Osteoblast (primary cell): ENCODE results near the gene CERKL. TPM values are rescaled to one million over a fixed set of nuclear protein-coding genes. Genes with fewer than 3 reads are reported as not detected.

Experiments
- DNase-seq: peaks from one replicate; pipeline ENCODE4 v3.0.0; 2011; ENCODE audit warnings: low spot score, mixed read lengths; ENCODE audit not compliant: insufficient read length; ENCODE audit errors: missing footprints
- H2AFZ ChIP-seq: 2 replicates; pipeline ENCODE4 v1.6.0; 2011; ENCODE audit warnings: mild to moderate bottlenecking, low read length
- H3K27ac ChIP-seq: 2 replicates; pipeline ENCODE4 v1.5.1; 2011; ENCODE audit warnings: mild to moderate bottlenecking, low read depth, low read length, moderate library complexity
- H3K27me3 ChIP-seq: 2 replicates; pipeline ENCODE4 v1.6.0; 2012; ENCODE audit warnings: mild to moderate bottlenecking, control low read depth, inconsistent platforms, low read length, moderate library complexity; ENCODE audit not compliant: insufficient read depth
- H3K36me3 ChIP-seq: 2 replicates; pipeline ENCODE4 v1.5.1; 2011; ENCODE audit warnings: mild to moderate bottlenecking, low read length, control low read depth, moderate library complexity; ENCODE audit not compliant: insufficient read depth
- H3K4me1 ChIP-seq: 2 replicates; pipeline ENCODE4 v1.5.1; 2011; ENCODE audit warnings: mild to moderate bottlenecking, low read length, control low read depth, moderate library complexity; ENCODE audit not compliant: insufficient read depth
- H3K4me2 ChIP-seq: 2 replicates; pipeline ENCODE4 v1.6.0; 2011; ENCODE audit warnings: mild to moderate bottlenecking, low read length; ENCODE audit not compliant: insufficient read depth
- H3K4me3 ChIP-seq: fragments of 200-600 bp; sonication (generic); 3 replicates; pipeline ENCODE4 v1.5.1; 2012; ENCODE audit warnings: mild to moderate bottlenecking, low read length, inconsistent platforms; ENCODE audit not compliant: insufficient read depth
- H3K79me2 ChIP-seq: 2 replicates; pipeline ENCODE4 v1.6.0; 2012; ENCODE audit warnings: mild to moderate bottlenecking, low read length, control low read depth, inconsistent platforms; ENCODE audit not compliant: insufficient read depth
- H3K9me3 ChIP-seq: 2 replicates; pipeline ENCODE4 v1.5.1; 2011; ENCODE audit warnings: low read depth, low read length, control low read depth
- H4K20me1 ChIP-seq: 2 replicates; pipeline ENCODE4 v1.6.0; 2012; ENCODE audit warnings: mild to moderate bottlenecking, low read length, control low read depth; ENCODE audit not compliant: insufficient read depth
- CTCF ChIP-seq: IDR thresholded peaks from 2 replicates; pipeline ENCODE4 v1.5.1; 2011; ENCODE audit warnings: mild to moderate bottlenecking, low read depth, low read length, moderate library complexity; ENCODE audit errors: extremely low read depth
- total RNA-seq: library from RNA; depleted of rRNA; stranded (reverse); fragments of >200 nt; gene quantifications from 2 replicates; pipeline ENCODE4 v1.2.3, GENCODE V29; 2012

The CERKL gene
- total RNA-seq, 1 donor: not detected

GRCh38 chr2:181546086-181546485, 110.8 kb downstream of the CERKL start:
- no peak for DNase-seq
- Histone ChIP-seq H3K79me2 (no peaks in the 10 kb centered on the region), H3K36me3 (no peaks in the 10 kb centered on the region), H3K4me2 (no peak overlapping the region), H3K27me3 (no peaks in the 10 kb centered on the region), H3K4me3 (no peak overlapping the region), H2AFZ (no peak overlapping the region), H3K27ac (no peak overlapping the region), H3K4me1 (no peaks in the 10 kb centered on the region), H4K20me1 (no peaks in the 10 kb centered on the region), H3K9me3 (no peaks in the 10 kb centered on the region)
- TF ChIP-seq CTCF: no peak

DNA sequence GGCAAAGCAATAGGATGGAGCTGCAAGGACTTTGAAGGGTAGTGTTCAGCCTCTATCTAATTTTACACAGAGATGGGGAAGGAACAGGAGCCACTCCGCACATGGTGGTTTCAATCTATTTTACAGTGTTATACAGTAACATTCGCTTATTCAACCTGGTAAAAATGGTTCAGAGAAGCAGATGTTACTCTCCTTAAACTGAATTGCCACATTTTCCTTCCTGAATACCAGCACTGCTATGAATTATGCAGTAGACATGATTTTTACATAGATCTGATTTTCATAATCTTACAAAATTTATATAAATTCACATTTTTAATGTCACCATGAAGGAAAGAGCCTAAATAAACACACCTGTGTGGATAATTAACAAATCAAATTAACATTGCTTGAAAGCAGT, 114.7 kb downstream of the CERKL start:
- no peak overlapping the region for H3K4me3 ChIP-seq
- H4K20me1 ChIP-seq: no peaks in the 10 kb centered on the region
- no peaks in the 10 kb centered on the region for H3K27me3 ChIP-seq
- no peak overlapping the region for H2AFZ ChIP-seq
- no peak overlapping the region for H3K27ac ChIP-seq
- no peak for DNase-seq
- no peak overlapping the region for H3K4me2 ChIP-seq
- no peaks in the 10 kb centered on the region for H3K79me2 ChIP-seq
- H3K36me3 ChIP-seq: no peaks in the 10 kb centered on the region
- no peaks in the 10 kb centered on the region for H3K9me3 ChIP-seq
- no peaks in the 10 kb centered on the region for H3K4me1 ChIP-seq
- no peak for TF ChIP-seq CTCF

- no peak overlapping the region for H3K4me3 ChIP-seq
- no peak for TF ChIP-seq CTCF
- H3K4me1 ChIP-seq: no peaks in the 10 kb centered on the region
- no peaks in the 10 kb centered on the region for H3K27me3 ChIP-seq
- no peaks in the 10 kb centered on the region for H3K36me3 ChIP-seq
- H2AFZ ChIP-seq: no peak overlapping the region
- no peaks in the 10 kb centered on the region for H3K9me3 ChIP-seq
- DNase-seq: no peak
- H3K4me2 ChIP-seq: no peak overlapping the region
- H4K20me1 ChIP-seq: no peaks in the 10 kb centered on the region
- H3K27ac ChIP-seq: no peak overlapping the region
- H3K79me2 ChIP-seq: no peaks in the 10 kb centered on the region
These were observed 116.5 kb downstream of the CERKL start for GRCh38 chr2:181540421-181540820.

DNA sequence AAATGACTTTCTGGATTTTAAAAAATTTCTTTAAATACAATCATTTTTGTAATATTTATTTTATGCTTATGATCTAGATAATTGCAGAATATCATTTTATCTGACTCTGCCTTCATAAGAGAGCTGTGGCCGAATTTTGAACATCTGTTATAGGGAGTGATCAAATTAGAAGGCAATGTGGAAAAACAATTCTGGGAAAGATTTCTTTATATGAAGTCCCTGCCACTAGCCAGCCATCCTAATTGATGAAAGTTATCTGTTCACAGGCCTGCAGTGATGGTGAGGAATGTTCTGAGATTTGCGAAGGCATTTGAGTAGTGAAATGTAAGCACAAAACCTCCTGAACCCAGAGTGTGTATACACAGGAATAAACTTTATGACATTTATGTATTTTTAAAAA, 120.2 kb downstream of the CERKL start:
- Histone ChIP-seq H2AFZ (no peak overlapping the region), H3K4me3 (no peak overlapping the region), H3K27me3 (no peaks in the 10 kb centered on the region), H3K36me3 (no peaks in the 10 kb centered on the region), H3K27ac (no peak overlapping the region), H4K20me1 (no peaks in the 10 kb centered on the region), H3K9me3 (no peaks in the 10 kb centered on the region), H3K4me2 (no peak overlapping the region), H3K79me2 (no peaks in the 10 kb centered on the region), H3K4me1 (no peaks in the 10 kb centered on the region)
- TF ChIP-seq CTCF: no peak
- DNase-seq: no peak
